Measurements from ENCODE around the gene CRHR1.

DNA sequence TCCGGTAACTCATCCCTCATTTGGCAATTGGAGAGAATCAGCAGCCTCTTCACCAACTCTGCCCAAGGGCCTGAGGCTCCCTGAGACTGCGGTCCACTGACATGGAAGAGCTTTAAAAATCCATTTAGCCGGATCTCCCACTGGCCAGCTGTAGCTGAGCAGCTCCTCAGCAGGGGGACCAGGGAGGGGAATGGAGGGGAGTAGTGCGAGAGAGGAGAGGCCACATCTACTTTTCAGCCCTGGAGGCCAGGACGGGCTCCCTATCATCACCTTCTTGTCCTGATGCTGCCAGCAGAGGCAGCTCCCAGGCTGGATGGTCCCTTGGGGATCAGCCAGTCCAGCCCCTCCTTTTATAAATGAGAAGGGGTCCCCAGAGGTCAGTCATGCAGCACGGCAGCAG, 35.5 kb downstream of the CRHR1 start:
- TF ChIP-seq EZH2phosphoT487 (IDR thresholded peaks at IDR 0.05; ENCODE audit: insufficient read depth, low read depth) (no peak), EZH2 (IDR thresholded peaks at IDR 0.05; ENCODE audit: insufficient read depth, poor library complexity, severe bottlenecking) (no peak)

Data from GM23248 (cell line).